ENCODE results near the gene SLC37A1. TPM values are rescaled to one million over a fixed set of nuclear protein-coding genes. Genes with fewer than 3 reads are reported as not detected.

The SLC37A1 gene
- total and polyA plus RNA-seq, 12 donors = 1.8 to 13.2 (median 5.5) TPM

DNA sequence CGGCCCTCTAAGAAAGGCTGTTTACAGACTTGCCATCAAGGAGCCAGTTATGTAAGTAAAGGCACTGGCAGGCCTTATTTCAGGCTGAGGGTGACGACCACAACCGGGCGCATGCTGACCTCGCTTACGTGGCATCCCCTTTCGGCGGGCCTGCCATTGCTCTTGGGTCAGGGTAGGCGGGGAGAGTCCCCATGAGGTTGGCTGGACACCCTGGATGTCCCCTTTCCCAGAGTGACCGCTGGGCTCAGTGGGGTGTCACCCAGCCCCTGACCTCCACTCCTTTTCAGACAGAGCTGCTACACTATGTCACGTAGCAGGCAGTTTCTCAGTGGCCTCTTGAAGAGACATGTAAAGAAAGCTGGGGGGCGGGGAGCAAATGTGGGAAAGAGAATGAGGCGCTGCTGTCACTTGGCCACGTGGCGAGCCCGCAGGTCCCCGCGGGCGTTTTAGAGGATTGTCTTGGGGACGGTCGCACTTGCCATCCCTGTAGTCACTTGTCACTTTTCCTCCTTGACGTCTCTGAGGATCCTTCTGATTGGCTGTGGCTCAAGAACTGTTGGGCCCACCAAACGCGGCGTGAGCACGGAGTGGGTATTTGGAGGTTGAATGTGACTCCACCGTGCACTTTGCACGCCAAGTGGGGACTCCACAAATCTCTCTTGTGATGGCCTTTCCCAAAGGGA, 42.2 kb downstream of the SLC37A1 start:
- DNase-seq (no peak), ATAC-seq (no peak)
- Histone ChIP-seq H3K4me1 (no peaks in the 10 kb centered on the region), H3K27me3 (no peaks in the 10 kb centered on the region), H3K9me3 (no peaks in the 10 kb centered on the region), H3K4me3 (no peak overlapping the region), H3K36me3 (peaks cover 0 to 67% (median 0%) of the 10 kb centered on the region in 9 donors), H3K27ac (no peak overlapping the region)
- 94% methylated on average over 28 of the region's 28 CpGs for WGBS, 2 donors
- intact Hi-C loops (cut with DNase I) = no loop called here
- TF ChIP-seq, protein P1, sequence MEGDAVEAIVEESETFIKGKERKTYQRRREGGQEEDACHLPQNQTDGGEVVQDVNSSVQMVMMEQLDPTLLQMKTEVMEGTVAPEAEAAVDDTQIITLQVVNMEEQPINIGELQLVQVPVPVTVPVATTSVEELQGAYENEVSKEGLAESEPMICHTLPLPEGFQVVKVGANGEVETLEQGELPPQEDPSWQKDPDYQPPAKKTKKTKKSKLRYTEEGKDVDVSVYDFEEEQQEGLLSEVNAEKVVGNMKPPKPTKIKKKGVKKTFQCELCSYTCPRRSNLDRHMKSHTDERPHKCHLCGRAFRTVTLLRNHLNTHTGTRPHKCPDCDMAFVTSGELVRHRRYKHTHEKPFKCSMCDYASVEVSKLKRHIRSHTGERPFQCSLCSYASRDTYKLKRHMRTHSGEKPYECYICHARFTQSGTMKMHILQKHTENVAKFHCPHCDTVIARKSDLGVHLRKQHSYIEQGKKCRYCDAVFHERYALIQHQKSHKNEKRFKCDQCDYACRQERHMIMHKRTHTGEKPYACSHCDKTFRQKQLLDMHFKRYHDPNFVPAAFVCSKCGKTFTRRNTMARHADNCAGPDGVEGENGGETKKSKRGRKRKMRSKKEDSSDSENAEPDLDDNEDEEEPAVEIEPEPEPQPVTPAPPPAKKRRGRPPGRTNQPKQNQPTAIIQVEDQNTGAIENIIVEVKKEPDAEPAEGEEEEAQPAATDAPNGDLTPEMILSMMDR (IDR thresholded peaks at IDR 0.05) = no peak

DNA sequence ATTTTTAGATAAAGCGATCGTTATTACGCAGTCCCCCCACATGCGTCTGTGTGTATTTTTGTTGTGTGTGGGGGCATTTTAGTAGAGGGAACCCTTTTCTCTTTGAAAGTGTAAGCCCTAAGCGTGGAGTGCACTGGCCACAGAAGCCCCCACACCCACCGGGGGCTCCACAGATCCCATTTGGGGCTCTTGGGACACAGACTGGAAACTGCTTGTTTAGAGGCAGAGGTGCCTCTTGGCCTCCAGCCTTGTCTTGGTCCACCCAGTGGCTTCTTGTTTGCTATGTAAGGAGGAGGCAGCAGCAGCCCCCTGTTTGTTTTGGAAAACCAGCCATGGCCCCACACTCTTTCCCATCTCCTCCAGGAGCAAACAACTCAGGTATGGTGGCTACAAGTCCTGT, 42.8 kb downstream of the SLC37A1 start:
- H3K27me3 ChIP-seq = no peaks in the 10 kb centered on the region
- H3K4me3 ChIP-seq = no peak overlapping the region
- H3K4me1 ChIP-seq = no peaks in the 10 kb centered on the region
- no peaks in the 10 kb centered on the region for H3K9me3 ChIP-seq
- peaks cover 0 to 73% (median 0%) of the 10 kb centered on the region in 9 donors for H3K36me3 ChIP-seq
- intact Hi-C loops (cut with DNase I) = no loop called here
- TF ChIP-seq, protein P1 (IDR thresholded peaks at IDR 0.05) = no peak
- no peak overlapping the region for H3K27ac ChIP-seq
- ATAC-seq (no peak), DNase-seq (no peak)
- 93 to 95% methylated on average over 6 of the region's 6 CpGs for WGBS, 2 donors

DNA sequence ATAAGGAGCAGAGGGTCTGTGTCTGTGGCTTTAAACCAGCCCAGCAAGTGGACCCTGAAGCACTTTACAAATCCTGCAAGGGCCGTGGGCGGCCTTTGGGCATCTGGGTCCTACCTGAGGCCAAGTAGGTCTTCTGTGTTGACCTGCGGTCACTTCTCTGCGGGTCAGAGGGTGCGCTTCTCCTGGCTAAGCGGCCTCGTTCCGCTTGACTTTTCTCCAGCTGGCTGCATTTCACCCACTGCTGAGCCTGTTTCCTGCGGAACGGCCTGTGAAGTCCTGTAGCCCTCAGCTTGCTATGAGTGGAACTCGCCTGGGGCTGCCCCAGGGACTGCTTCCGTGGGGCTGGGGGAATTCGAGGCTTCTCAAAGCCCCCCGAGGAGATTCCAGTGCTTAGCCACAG, 43.3 kb downstream of the SLC37A1 start:
- Histone ChIP-seq H3K4me1 (no peaks in the 10 kb centered on the region), H3K27ac (no peak overlapping the region), H3K36me3 (peaks cover 0 to 78% (median 0%) of the 10 kb centered on the region in 9 donors), H3K9me3 (no peaks in the 10 kb centered on the region), H3K4me3 (no peak overlapping the region), H3K27me3 (no peaks in the 10 kb centered on the region)
- TF ChIP-seq, protein P1 (IDR thresholded peaks at IDR 0.05) = no peak
- intact Hi-C loops (cut with DNase I) = no loop called here
- 75 to 89% methylated on average over 14 of the region's 14 CpGs for WGBS, 2 donors
- DNase-seq = no peak
- no peak for ATAC-seq

DNA sequence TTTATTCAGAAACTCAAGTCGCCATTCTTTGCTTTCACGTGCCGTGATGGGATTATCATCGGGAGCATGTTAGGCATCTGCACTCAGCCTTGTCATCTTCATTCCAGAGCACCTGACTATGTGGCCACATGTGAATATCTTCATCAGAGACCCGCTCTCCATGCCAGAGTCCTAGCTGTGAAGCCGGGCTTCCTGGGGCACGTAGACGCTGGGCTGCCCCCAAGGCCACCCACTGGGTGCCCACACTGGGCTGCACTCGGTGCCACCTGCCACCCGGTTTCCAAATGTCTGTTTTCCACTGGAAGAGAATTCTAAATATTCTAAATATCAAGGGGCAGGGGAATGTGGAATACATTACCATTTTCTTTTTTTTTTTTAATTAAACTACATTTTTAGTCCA, 43.8 kb downstream of the SLC37A1 start:
- WGBS, 2 donors = 95 to 97% methylated on average over 10 of the region's 10 CpGs
- DNase-seq (no peak), ATAC-seq (no peak)
- no peak overlapping the region for H3K27ac ChIP-seq
- H3K9me3 ChIP-seq = no peaks in the 10 kb centered on the region
- no peaks in the 10 kb centered on the region for H3K27me3 ChIP-seq
- TF ChIP-seq, protein P1 (IDR thresholded peaks at IDR 0.05) = no peak
- H3K4me3 ChIP-seq = no peak overlapping the region
- peaks cover 0 to 83% (median 0%) of the 10 kb centered on the region in 9 donors for H3K36me3 ChIP-seq
- no peaks in the 10 kb centered on the region for H3K4me1 ChIP-seq
- intact Hi-C loops (cut with DNase I) = no loop called here
